Suprapubic skin (tissue), 4 donors: ENCODE measurements around the gene LALBA. TPM values are rescaled to one million over a fixed set of nuclear protein-coding genes. Genes with fewer than 3 reads are reported as not detected.

ENCODE experiments used
- DNase-seq, 2 donors: peaks; one replicate each; pipeline ENCODE4 v3.0.0-alpha.2; 2019; ENCODE audit warnings: low spot score in 2 of 2
- H3K27ac ChIP-seq: fragments of 200-600 bp; sonication (generic); one replicate; pipeline ENCODE4 v1.5.1; 2019
- H3K27me3 ChIP-seq: fragments of 200-600 bp; sonication (generic); one replicate; pipeline ENCODE4 v1.5.1; 2019
- H3K36me3 ChIP-seq: fragments of 200-600 bp; sonication (generic); one replicate; pipeline ENCODE4 v1.5.1; 2019
- H3K4me1 ChIP-seq: fragments of 200-600 bp; sonication (generic); one replicate; pipeline ENCODE4 v1.5.1; 2019
- H3K4me3 ChIP-seq: fragments of 200-600 bp; sonication (generic); one replicate; pipeline ENCODE4 v1.5.1; 2019; ENCODE audit warnings: mild to moderate bottlenecking
- H3K9me3 ChIP-seq: fragments of 200-600 bp; sonication (generic); one replicate; pipeline ENCODE4 v1.5.1; 2019
- CTCF ChIP-seq, 2 donors: fragments of 200-600 bp in 1 of 2; fragments of 450-650 bp in 1 of 2; sonication (generic) in 1 of 2; IDR thresholded peaks; one replicate each; pipeline ENCODE4 v1.5.1; 2016 to 2019; ENCODE audit warnings: antibody characterized with exemption in 2 of 2, mild to moderate bottlenecking in 1 of 2, moderate library complexity in 1 of 2
- EP300 ChIP-seq: sonication (generic); formaldehyde crosslinking; IDR thresholded peaks from one replicate; pipeline ENCODE4 v1.6.1; 2017; ENCODE audit warnings: antibody characterized with exemption
- POLR2A ChIP-seq, 2 donors: fragments of 450-650 bp; IDR thresholded peaks; one replicate each; pipeline ENCODE4 v1.6.1; 2017; ENCODE audit warnings: antibody characterized with exemption in 2 of 2, mild to moderate bottlenecking in 2 of 2, moderate library complexity in 2 of 2
- POLR2AphosphoS5 ChIP-seq, 3 donors: sonication (generic); formaldehyde crosslinking; IDR thresholded peaks; one replicate each; pipeline ENCODE4 v1.6.1; 2017; ENCODE audit warnings: antibody characterized with exemption in 3 of 3
- WGBS: methylation state at CpG from one replicate; pipeline ENCODE4 v1.1.5; 2018; 5-methylcytosine and 5-hydroxymethylcytosine counted together
- total RNA-seq, 4 donors: library from RNA; depleted of rRNA; stranded (reverse); fragments of >200 nt; gene quantifications; one replicate each; pipeline ENCODE4 v1.1.0, GENCODE V29; 2016

Gene LALBA
- total RNA-seq, 4 donors from 2014 or later: not detected

- TF ChIP-seq CTCF (IDR thresholded peaks at IDR 0.05) (no peak), POLR2AphosphoS5 (IDR thresholded peaks at IDR 0.05) (no peak), EP300 (no peak), POLR2A (IDR thresholded peaks at IDR 0.05) (no peak)
- Histone ChIP-seq H3K27ac (no peak overlapping the region), H3K27me3 (no peaks in the 10 kb centered on the region), H3K9me3 (no peaks in the 10 kb centered on the region), H3K4me3 (no peak overlapping the region), H3K36me3 (no peaks in the 10 kb centered on the region), H3K4me1 (no peaks in the 10 kb centered on the region)
- no peak for DNase-seq
- 69% methylated on average over 4 of the region's 4 CpGs for WGBS
These were observed 23.9 kb downstream of the LALBA start for GRCh38 chr12:48545833-48546469.

- Histone ChIP-seq H3K9me3 (no peaks in the 10 kb centered on the region), H3K36me3 (no peaks in the 10 kb centered on the region), H3K4me1 (no peaks in the 10 kb centered on the region), H3K4me3 (no peak overlapping the region), H3K27ac (no peak overlapping the region), H3K27me3 (no peaks in the 10 kb centered on the region)
- TF ChIP-seq CTCF (IDR thresholded peaks at IDR 0.05) (no peak), POLR2A (IDR thresholded peaks at IDR 0.05) (no peak), POLR2AphosphoS5 (IDR thresholded peaks at IDR 0.05) (no peak), EP300 (no peak)
- no peak for DNase-seq
- WGBS: 53% methylated on average over 8 of the region's 8 CpGs
These were observed 27.4 kb downstream of the LALBA start for GRCh38 chr12:48542300-48542928.

- Histone ChIP-seq H3K27me3 (no peaks in the 10 kb centered on the region), H3K4me1 (no peaks in the 10 kb centered on the region), H3K27ac (no peak overlapping the region), H3K36me3 (no peaks in the 10 kb centered on the region), H3K4me3 (no peak overlapping the region), H3K9me3 (no peaks in the 10 kb centered on the region)
- DNase-seq: no peak
- no peak for TF ChIP-seq POLR2AphosphoS5 (IDR thresholded peaks at IDR 0.05)
- no peak for TF ChIP-seq POLR2A (IDR thresholded peaks at IDR 0.05)
- WGBS: 96% methylated on average over 1 of the region's 1 CpG
These were observed 33.2 kb downstream of the LALBA start for GRCh38 chr12:48536602-48537001.

GRCh38 chr12:48532601-48533000 is 37.2 kb downstream of the LALBA start:
- DNase-seq: no peak
- TF ChIP-seq POLR2AphosphoS5 (IDR thresholded peaks at IDR 0.05): no peak
- TF ChIP-seq POLR2A (IDR thresholded peaks at IDR 0.05): no peak
- TF ChIP-seq EP300: no peak
- no peak for TF ChIP-seq CTCF (IDR thresholded peaks at IDR 0.05)
- Histone ChIP-seq H3K27ac (no peak overlapping the region), H3K9me3 (no peaks in the 10 kb centered on the region), H3K4me3 (no peak overlapping the region), H3K27me3 (peaks cover 4% of the 10 kb centered on the region), H3K4me1 (no peaks in the 10 kb centered on the region), H3K36me3 (no peaks in the 10 kb centered on the region)

GRCh38 chr12:48527891-48528670 is 41.8 kb downstream of the LALBA start:
- TF ChIP-seq CTCF (IDR thresholded peaks at IDR 0.05) (no peak), EP300 (no peak), POLR2AphosphoS5 (IDR thresholded peaks at IDR 0.05) (no peak), POLR2A (IDR thresholded peaks at IDR 0.05) (no peak)
- no peak for DNase-seq
- no peaks in the 10 kb centered on the region for H3K36me3 ChIP-seq
- H3K4me1 ChIP-seq: no peaks in the 10 kb centered on the region
- WGBS: 91% methylated on average over 43 of the region's 44 CpGs
- no peak overlapping the region for H3K4me3 ChIP-seq
- peaks cover 7% of the 10 kb centered on the region for H3K27me3 ChIP-seq
- no peaks in the 10 kb centered on the region for H3K9me3 ChIP-seq
- H3K27ac ChIP-seq: no peak overlapping the region
